Measurements from ENCODE around the gene MAGEB4.

- TF ChIP-seq, protein P1, sequence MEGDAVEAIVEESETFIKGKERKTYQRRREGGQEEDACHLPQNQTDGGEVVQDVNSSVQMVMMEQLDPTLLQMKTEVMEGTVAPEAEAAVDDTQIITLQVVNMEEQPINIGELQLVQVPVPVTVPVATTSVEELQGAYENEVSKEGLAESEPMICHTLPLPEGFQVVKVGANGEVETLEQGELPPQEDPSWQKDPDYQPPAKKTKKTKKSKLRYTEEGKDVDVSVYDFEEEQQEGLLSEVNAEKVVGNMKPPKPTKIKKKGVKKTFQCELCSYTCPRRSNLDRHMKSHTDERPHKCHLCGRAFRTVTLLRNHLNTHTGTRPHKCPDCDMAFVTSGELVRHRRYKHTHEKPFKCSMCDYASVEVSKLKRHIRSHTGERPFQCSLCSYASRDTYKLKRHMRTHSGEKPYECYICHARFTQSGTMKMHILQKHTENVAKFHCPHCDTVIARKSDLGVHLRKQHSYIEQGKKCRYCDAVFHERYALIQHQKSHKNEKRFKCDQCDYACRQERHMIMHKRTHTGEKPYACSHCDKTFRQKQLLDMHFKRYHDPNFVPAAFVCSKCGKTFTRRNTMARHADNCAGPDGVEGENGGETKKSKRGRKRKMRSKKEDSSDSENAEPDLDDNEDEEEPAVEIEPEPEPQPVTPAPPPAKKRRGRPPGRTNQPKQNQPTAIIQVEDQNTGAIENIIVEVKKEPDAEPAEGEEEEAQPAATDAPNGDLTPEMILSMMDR (IDR thresholded peaks at IDR 0.05; ENCODE audit: low read length) = no peak
- no peak for TF ChIP-seq EZH2 (IDR thresholded peaks at IDR 0.05; ENCODE audit: borderline replicate concordance, low read length)
These were observed 38.6 kb downstream of the MAGEB4 start for GRCh38 chrX:30280428-30280827.
